GM18526 (cell line): Measurements from ENCODE around the gene CHD9NB.

Experiments
- POLR2A ChIP-seq: IDR thresholded peaks from 3 replicates; pipeline ENCODE4 v1.6.1; 2011; ENCODE audit not compliant: insufficient read length; ENCODE audit errors: extremely low read depth

Gene CHD9NB

DNA sequence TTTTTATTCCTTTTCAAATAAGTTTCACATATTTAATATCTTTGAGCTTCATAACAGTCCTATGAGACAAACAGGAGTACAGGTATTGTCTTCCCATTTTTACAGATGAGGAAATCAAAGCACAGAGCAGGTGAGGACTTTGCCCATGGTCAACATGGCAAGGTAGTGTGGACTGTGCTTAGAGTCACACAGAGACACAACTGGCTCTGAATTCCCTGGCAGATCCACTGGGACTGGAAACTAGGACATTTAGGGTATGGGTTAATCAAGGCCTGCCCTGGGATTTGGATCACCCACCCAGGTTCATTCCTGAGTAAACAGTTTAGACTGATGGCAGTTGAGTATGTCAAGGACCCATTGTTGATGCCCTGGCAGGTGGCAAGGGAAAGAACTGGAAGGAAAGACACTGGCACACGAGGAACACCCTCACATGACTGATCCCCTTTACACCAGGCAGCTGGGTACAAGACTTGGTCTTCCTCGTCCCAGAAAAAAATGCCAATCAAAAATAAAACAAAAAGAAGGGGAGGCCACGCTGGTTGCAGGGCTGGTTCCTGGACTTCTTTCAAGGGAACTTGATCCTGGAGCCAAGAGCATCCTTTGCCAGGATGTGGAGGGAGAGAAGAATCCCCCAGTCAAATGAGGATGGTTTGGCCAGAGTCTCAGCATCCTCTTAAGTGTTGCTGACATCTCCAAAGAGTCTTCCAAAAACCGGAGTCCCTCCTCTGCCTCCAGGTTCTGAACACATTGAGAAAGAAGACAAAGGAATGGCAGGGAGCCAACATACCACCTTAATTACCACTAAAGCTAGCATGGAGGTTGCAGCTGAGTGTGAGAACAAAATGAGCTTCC is 37.0 kb upstream of the CHD9NB start:
- no peak for TF ChIP-seq POLR2A

- no peak for TF ChIP-seq POLR2A
These were observed 34.4 kb upstream of the CHD9NB start for GRCh38 chr16:53087101-53087500.

- no peak for TF ChIP-seq POLR2A
These were observed 33.3 kb upstream of the CHD9NB start for GRCh38 chr16:53085931-53086421.

DNA sequence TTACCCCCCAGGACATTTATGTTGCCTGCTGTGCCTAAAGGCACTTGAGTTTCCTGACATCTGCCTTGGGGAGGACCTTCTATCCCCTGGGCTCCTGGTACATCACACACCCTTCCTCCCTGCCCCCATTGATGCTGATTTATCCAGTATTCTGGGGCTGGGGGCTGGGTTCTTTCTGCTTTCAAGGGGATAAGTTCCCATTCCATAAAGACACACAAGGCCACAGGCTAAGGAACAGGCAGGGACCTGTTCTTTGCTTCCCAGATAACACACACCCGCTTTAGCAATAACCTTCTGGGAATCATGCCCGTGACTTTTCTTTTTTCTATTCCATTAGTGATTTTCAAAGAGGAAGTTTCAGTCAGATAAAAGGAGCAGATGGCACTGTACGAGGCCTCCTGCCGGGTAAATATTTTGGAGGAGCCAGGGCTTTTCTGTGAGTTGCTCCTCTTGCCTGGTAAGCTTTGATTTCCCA is 32.7 kb upstream of the CHD9NB start:
- TF ChIP-seq POLR2A: no peak

GRCh38 chr16:53084746-53085334 is 32.1 kb upstream of the CHD9NB start:
- no peak for TF ChIP-seq POLR2A

DNA sequence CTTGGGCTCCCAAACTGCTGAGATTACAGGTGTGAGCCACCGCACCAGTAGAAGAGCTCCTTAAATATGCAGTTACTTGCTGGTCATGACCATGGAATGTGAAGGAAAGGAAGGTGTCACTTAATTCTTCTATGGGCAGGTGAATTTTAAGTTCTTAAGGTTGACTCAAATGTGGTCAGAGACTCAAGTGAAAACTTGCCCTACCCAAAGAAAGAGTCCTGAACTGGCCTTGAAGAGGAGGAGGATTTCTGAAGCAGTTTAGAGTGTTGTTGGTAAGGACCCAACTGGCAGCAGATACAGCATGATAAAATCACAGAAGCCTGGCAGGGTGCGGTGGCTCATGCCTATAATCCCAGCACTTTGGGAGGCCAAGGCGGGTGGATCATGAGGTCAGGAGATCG is 31.4 kb upstream of the CHD9NB start:
- TF ChIP-seq POLR2A: no peak

DNA sequence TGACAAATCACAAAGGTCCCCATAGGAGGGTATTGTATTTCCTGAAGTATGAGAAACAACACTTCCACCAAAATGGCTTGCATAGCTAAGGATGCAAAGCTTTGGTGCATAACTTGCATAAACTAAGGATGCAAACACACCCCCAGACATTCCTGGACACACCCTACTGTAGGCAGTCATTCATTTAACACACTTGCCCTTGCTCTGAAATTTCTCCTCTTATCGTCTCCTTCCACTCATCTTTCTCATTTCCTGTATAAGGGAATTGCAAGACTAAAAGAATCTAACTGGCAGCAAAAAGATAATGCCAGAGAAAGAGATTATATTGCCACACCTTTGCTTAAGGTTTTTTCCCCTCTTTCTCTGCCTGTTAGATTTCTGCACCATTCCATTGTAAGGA is 30.4 kb upstream of the CHD9NB start:
- TF ChIP-seq POLR2A: no peak

DNA sequence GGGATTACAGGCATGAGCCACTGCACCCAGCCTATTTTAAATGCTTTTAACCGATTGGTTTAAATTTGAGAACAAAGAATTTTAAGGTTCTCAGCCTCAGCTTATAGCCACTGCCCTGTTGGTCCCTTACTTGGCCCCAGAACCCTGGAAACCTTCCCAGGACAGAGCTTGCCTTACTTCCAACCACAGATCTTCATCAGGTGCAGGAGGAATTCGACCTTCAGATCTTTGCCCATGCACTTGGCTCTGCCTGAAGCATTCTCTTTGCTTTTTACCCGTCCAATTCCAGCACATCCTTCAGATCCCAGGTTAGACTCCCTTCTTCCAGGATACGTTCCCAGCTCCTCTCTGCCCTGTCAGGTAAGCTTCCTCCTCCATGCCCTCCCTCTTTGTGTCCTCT is 29.8 kb upstream of the CHD9NB start:
- no peak for TF ChIP-seq POLR2A

DNA sequence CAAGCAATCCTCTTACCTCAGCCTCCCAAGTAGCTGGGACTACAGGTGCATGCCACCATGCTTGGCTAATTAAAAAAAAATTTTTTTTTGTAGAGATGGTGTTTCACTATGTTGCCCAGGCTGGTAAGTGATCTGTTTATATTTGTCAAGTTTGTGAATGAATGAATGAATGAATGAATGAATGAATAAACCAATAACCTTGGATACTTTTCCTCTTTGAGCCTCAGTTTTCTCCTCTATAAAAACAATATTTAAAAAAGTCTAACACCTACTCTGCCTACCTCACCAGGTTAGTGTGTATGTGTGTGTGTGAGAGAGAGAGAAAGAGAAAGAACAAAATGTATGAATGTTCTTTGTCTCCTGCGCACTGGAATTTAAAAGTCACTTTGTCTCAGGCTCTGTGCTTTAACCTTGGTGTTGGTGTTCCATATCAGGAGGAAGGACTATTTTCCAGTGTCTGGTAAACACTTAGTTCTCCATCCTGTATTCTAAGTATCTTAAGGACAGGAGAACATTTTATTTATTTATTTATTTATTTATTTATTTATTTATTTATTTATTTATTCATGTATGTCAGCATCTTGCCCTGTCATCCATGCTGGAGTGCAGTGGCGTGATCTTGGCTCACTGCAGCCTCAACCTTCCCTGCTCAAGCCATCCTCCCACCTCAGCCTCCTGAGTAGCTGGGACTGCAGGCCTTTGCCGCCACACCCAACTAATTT is 29.1 kb upstream of the CHD9NB start:
- no peak for TF ChIP-seq POLR2A

DNA sequence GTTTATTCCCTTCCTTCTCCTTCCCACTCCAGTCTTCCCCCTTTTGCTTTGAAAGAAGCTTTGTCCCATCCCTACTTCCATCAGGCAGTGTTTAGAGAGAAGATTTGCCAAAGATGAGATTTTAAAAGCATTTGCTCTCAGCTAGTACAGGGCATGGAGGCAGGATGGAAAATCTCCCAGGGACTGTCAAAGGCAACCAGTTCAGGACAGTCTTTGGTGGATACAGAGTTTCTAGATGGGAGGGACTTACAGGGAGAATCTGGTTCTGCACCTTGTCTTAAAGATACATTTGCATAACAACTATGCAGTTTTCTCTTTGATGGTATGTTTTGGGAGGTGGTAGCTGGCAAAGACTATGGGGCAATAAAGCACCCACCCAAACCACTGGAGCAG is 28.3 kb upstream of the CHD9NB start:
- TF ChIP-seq POLR2A: no peak

DNA sequence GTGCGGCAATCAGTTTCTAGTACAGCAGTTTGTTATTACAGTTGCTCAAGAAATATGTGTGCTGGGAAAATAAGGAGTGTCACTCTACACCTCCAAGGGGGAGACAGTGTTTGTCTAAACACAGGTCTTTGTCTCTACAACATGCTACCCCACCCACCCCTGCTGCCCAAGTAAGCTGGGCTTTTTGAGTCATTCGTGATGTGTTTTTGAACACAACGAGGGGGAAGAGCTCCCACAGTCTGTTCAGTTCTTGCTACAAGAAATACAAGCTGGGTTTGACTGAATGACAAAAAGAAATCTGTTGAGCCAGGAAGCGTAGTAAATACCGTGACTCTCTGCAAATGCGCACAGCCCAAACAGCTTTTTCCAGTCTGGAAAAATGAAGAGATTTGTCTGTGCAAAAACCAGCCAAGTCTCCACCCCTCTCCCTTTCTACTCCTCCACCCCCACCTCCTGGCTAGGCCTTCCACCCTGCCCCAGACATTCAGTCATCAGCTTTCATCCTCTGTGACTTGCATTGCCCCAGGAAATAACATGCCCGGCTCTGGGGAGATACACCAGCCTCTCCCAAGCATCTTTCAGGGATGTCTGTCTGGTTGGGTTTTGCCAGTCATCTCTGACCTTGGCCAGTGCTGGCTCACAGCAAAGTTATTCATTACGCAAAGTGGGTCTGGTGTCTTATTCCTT is 27.8 kb upstream of the CHD9NB start:
- no peak for TF ChIP-seq POLR2A

GRCh38 chr16:53078765-53079485 is 26.2 kb upstream of the CHD9NB start:
- no peak for TF ChIP-seq POLR2A

GRCh38 chr16:53078247-53078646 is 25.6 kb upstream of the CHD9NB start:
- no peak for TF ChIP-seq POLR2A

DNA sequence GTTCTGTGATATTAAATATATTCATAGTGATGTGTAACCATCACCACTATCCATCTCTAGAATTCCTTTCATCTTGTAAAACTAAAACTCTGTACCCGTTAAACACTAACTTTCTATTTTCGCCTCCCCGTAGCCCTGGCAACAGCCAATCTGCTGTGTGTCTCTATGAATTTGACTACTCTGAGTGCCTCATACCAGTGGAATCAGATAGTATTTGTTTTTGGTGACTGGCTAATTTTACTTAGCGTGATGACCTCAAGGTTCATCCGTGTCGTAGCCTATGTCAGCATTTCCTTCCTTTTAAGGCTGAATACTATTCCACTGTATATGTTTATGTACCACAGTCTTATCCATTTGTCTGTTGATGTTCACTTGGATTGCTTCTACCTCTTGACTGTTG is 20.3 kb upstream of the CHD9NB start:
- TF ChIP-seq POLR2A: no peak
